A673 (cell line): ENCODE measurements around the gene OR2V1. TPM values are rescaled to one million over a fixed set of nuclear protein-coding genes. Genes with fewer than 3 reads are reported as not detected.

Source experiments
- BruUV-seq: library from RNA; stranded (reverse); fragments of 400-500 nt; replicated peaks from 2 replicates; lab custom pipeline; 2021; lab: Mats Ljungman, UMichigan
- CTCF ChIA-PET: fragments of 300-600 bp; sonication (Branson Sonifier 250); formaldehyde crosslinking; loops from one replicate; lab custom pipeline; 2022; ENCODE audit warnings: antibody characterized with exemption; lab: Charles Lee
- POLR2A ChIA-PET: fragments of 300-600 bp; sonication (Branson Sonifier 250); formaldehyde crosslinking; loops from one replicate; lab custom pipeline; 2022; ENCODE audit warnings: antibody characterized with exemption; ENCODE audit not compliant: low non-redundant PET; lab: Charles Lee
- DNase-seq: peaks from one replicate; pipeline ENCODE4 v3.0.0-alpha.2; 2015; ENCODE audit warnings: low spot score
- H3K27ac ChIP-seq: fragments of 200-600 bp; sonication (generic); 2 replicates; pipeline ENCODE4 v1.5.1; 2016; ENCODE audit warnings: mixed run types, low read depth, mild to moderate bottlenecking, mixed read lengths, antibody characterized with exemption, low read length; ENCODE audit not compliant: poor library complexity, severe bottlenecking
- H3K27me3 ChIP-seq: fragments of 200-600 bp; sonication (generic); replicated peaks from 2 replicates; pipeline ENCODE4 v1.6.1; 2017; ENCODE audit warnings: mixed run types, low read depth, mild to moderate bottlenecking, mixed read lengths, antibody characterized with exemption, low read length; ENCODE audit not compliant: insufficient read depth, poor library complexity
- H3K36me3 ChIP-seq: fragments of 200-600 bp; sonication (generic); 2 replicates; pipeline ENCODE4 v1.6.1; 2016; ENCODE audit warnings: mixed run types, mild to moderate bottlenecking, mixed read lengths, antibody characterized with exemption, low read length; ENCODE audit not compliant: insufficient read depth, poor library complexity, severe bottlenecking
- H3K4me1 ChIP-seq: fragments of 200-600 bp; sonication (generic); 2 replicates; pipeline ENCODE4 v1.6.1; 2017; ENCODE audit warnings: mixed run types, mild to moderate bottlenecking, mixed read lengths, antibody characterized with exemption, low read length; ENCODE audit not compliant: insufficient read depth, poor library complexity, severe bottlenecking
- H3K4me3 ChIP-seq: fragments of 200-600 bp; sonication (generic); 2 replicates; pipeline ENCODE4 v1.5.1; 2016; ENCODE audit warnings: low read depth, mixed run types, mild to moderate bottlenecking, mixed read lengths, low read length; ENCODE audit not compliant: poor library complexity, severe bottlenecking
- H3K9me3 ChIP-seq: fragments of 200-600 bp; sonication (generic); 2 replicates; pipeline ENCODE4 v1.6.1; 2016; ENCODE audit warnings: mixed run types, low read depth, mild to moderate bottlenecking, mixed read lengths, antibody characterized with exemption, low read length; ENCODE audit not compliant: poor library complexity, severe bottlenecking
- CTCF ChIP-seq: fragments of 300-800, 200-600 bp; sonication (generic); conservative IDR thresholded peaks from 2 replicates; pipeline ENCODE4 v1.5.1; 2017; ENCODE audit warnings: low read depth, mild to moderate bottlenecking, antibody characterized with exemption, low read length, moderate library complexity, mixed read lengths
- EZH2 ChIP-seq: fragments of 200-600 bp; sonication (generic); IDR thresholded peaks from 2 replicates; pipeline ENCODE4 v1.6.1; 2017; ENCODE audit warnings: borderline replicate concordance, low read depth, mild to moderate bottlenecking, mixed read lengths, antibody characterized with exemption, low read length; ENCODE audit not compliant: poor library complexity, severe bottlenecking
- intact Hi-C: fragments of 100-400 bp; cut with micrococcal nuclease; formaldehyde crosslinking; loops from one replicate; pipeline ENCODE4 v1.10.0; 2022; ENCODE audit not compliant: unreplicated experiment
- total RNA-seq: library from RNA; stranded (reverse); gene quantifications from 2 replicates; pipeline ENCODE4 v1.2.3, GENCODE V29; 2021

Gene OR2V1
- total RNA-seq, 1 experiment from 2014 or later, result not detected

- no peak for TF ChIP-seq CTCF
- no peak for TF ChIP-seq EZH2
- H3K27me3 ChIP-seq, result peaks cover 64% of the 10 kb centered on the region
- ChIA-PET CTCF (no interaction called here), POLR2A (no interaction called here)
- H3K36me3 ChIP-seq, result no peaks in the 10 kb centered on the region
- no peaks in the 10 kb centered on the region for H3K9me3 ChIP-seq
- BruUV-seq, result no TSS peak
- H3K4me3 ChIP-seq, result no peak overlapping the region
- intact Hi-C loops, result no loop called here
- no peak for DNase-seq
- no peaks in the 10 kb centered on the region for H3K4me1 ChIP-seq
- H3K27ac ChIP-seq, result no peak overlapping the region
These were observed 2.9 kb downstream of the OR2V1 start for GRCh38 chr5:181127907-181128626.

- no TSS peak for BruUV-seq
- ChIA-PET CTCF (no interaction called here), POLR2A (no interaction called here)
- no peak overlapping the region for H3K4me3 ChIP-seq
- H3K36me3 ChIP-seq, result no peaks in the 10 kb centered on the region
- DNase-seq, result no peak
- no peak for TF ChIP-seq CTCF
- no peak for TF ChIP-seq EZH2
- no peak overlapping the region for H3K27ac ChIP-seq
- intact Hi-C loops, result no loop called here
- H3K9me3 ChIP-seq, result no peaks in the 10 kb centered on the region
- peaks cover 64% of the 10 kb centered on the region for H3K27me3 ChIP-seq
- H3K4me1 ChIP-seq, result no peaks in the 10 kb centered on the region
These were observed 3.5 kb downstream of the OR2V1 start for GRCh38 chr5:181127456-181127855.

GRCh38 chr5:181126841-181127240 lies 4.1 kb downstream of the OR2V1 start:
- TF ChIP-seq EZH2, result no peak
- no peak for TF ChIP-seq CTCF
- no peaks in the 10 kb centered on the region for H3K4me1 ChIP-seq
- H3K27me3 ChIP-seq, result peaks cover 64% of the 10 kb centered on the region
- no TSS peak for BruUV-seq
- ChIA-PET POLR2A (no interaction called here), CTCF (no interaction called here)
- no peaks in the 10 kb centered on the region for H3K9me3 ChIP-seq
- H3K27ac ChIP-seq, result no peak overlapping the region
- no peaks in the 10 kb centered on the region for H3K36me3 ChIP-seq
- DNase-seq, result no peak
- H3K4me3 ChIP-seq, result no peak overlapping the region
- intact Hi-C loops, result no loop called here
